Measurements from ENCODE around the gene SCAI. TPM values are rescaled to one million over a fixed set of nuclear protein-coding genes. Genes with fewer than 3 reads are reported as not detected.

The SCAI gene
- total and polyA plus RNA-seq, 9 of the 15 experiments (the other 6 are each of a cell fraction or from before 2014, with no cell fraction given) = 0.70 to 12.4 (median 4.2) TPM

- TF ChIP-seq FOSL1 (tag; conservative IDR thresholded peaks at IDR 0.05) = peak; percentile 25; the same call in 1 of the 2 replicates
- TF ChIP-seq CCAR2 (IDR thresholded peaks at IDR 0.05; ENCODE audit: low read depth, low read length) = no peak
- TF ChIP-seq PURB (CRISPR knock-in tag; IDR thresholded peaks at IDR 0.05; ENCODE audit: low read depth) = no peak
- TF ChIP-seq L3MBTL2 (IDR thresholded peaks at IDR 0.05) = no peak
- no peak for TF ChIP-seq ZNF165 (CRISPR knock-in tag; IDR thresholded peaks at IDR 0.05; ENCODE audit: borderline replicate concordance)
- peak; percentile 73 for TF ChIP-seq DPF2 (IDR thresholded peaks at IDR 0.05)
- TF ChIP-seq CBFB (CRISPR knock-in tag; IDR thresholded peaks at IDR 0.05) = no peak
- no peak for TF ChIP-seq ZNF407 (IDR thresholded peaks at IDR 0.05; ENCODE audit: low read depth)
- peak; percentile 39 for TF ChIP-seq CXXC5 (CRISPR knock-in tag; IDR thresholded peaks at IDR 0.05)
- no peak for TF ChIP-seq SRSF7 (optimal IDR thresholded peaks at IDR 0.05; ENCODE audit: low read depth, low read length)
- TF ChIP-seq ZNF76 (CRISPR knock-in tag; IDR thresholded peaks at IDR 0.05; ENCODE audit: borderline replicate concordance) = no peak
- peak; percentile 97 for TF ChIP-seq MEIS2 (IDR thresholded peaks at IDR 0.05; ENCODE audit: partially characterized antibody)
- TF ChIP-seq FOXJ3 (CRISPR knock-in tag; IDR thresholded peaks at IDR 0.05) = no peak
- peak; percentile 3; the same call in 1 of the 2 replicates for TF ChIP-seq SPI1 (IDR thresholded peaks at IDR 0.05; ENCODE audit: borderline replicate concordance, low read depth, low read length)
- TF ChIP-seq JUND (IDR thresholded peaks at IDR 0.05; ENCODE audit: borderline replicate concordance, low read depth, low read length) = peak; percentile 17; the same call in 1 of the 2 replicates
- TF ChIP-seq JUND (tag; IDR thresholded peaks at IDR 0.05; ENCODE audit: borderline replicate concordance, low read depth, low read length) = no peak; the same call in 2 of the 3 replicates
- no peak for TF ChIP-seq BMI1 (IDR thresholded peaks at IDR 0.05; ENCODE audit: low read length)
- peak; percentile 88 for TF ChIP-seq TEAD4 (IDR thresholded peaks at IDR 0.05; ENCODE audit: low read length)
- no peak for TF ChIP-seq TEAD4 (CRISPR knock-in tag; IDR thresholded peaks at IDR 0.05; ENCODE audit: borderline replicate concordance)
- TF ChIP-seq HDAC3 (IDR thresholded peaks at IDR 0.05; ENCODE audit: borderline replicate concordance, partially characterized antibody) = no peak
- no peak for TF ChIP-seq NFYB (IDR thresholded peaks at IDR 0.05; ENCODE audit: extremely low read depth, insufficient read length)
- no peak for TF ChIP-seq CAMTA2 (CRISPR knock-in tag; conservative IDR thresholded peaks at IDR 0.05)
Observed at GRCh38 chr9:124913378-124913777, 229.9 kb downstream of the SCAI start (continued).

Data from K562 (cell line).